Erythroblast (primary cell): ENCODE data around the gene DENND6A.

Experiments used
- GATA1 ChIP-seq: IDR thresholded peaks from 2 replicates; pipeline ENCODE4 v1.6.1; 2011; ENCODE audit warnings: low read depth, mild to moderate bottlenecking, control low read depth, low read length, moderate library complexity
- POLR2A ChIP-seq: IDR thresholded peaks from 2 replicates; pipeline ENCODE4 v1.6.1; 2011; ENCODE audit warnings: mild to moderate bottlenecking, low read length

- TF ChIP-seq POLR2A (no peak), GATA1 (no peak)
Measured at GRCh38 chr3:57694146-57694545, 1.3 kb upstream of the DENND6A start.
